Right lobe of liver (tissue), 4 donors: Measurements from ENCODE around the gene VWA8.

Experiments
- CTCF ChIP-seq, 4 donors: fragments of 200-600 bp in 3 of 4; fragments of 450-650 bp in 1 of 4; IDR thresholded peaks; one replicate each; pipeline versions ENCODE4 v1.5.1 to v1.8.0; 2016 to 2022; ENCODE audit warnings: antibody characterized with exemption in 4 of 4, mild to moderate bottlenecking in 2 of 4
- POLR2A ChIP-seq: fragments of 450-650 bp; IDR thresholded peaks from one replicate; pipeline ENCODE4 v1.6.1; 2017; ENCODE audit warnings: antibody characterized with exemption, mild to moderate bottlenecking
- donor health status: DM: no; HTN: no; CAD: no.
- donor health status: DM: no; HTN: no; CAD: no.
- donor health status: DM: no; HTN: yes; CAD: no.

GRCh38 chr13:41651413-41652058, 309.4 kb downstream of the VWA8 start:
- TF ChIP-seq CTCF (IDR thresholded peaks at IDR 0.05) (no peak), POLR2A (no peak)
